GM18517 (cell line): Measurements from ENCODE around the gene PPHLN1.

ENCODE experiments used
- ATAC-seq: cut with Tn5 transposase; IDR thresholded peaks from one replicate; pipeline ENCODE4 v1.9.1; 2021; ENCODE audit warnings: mild to moderate bottlenecking, moderate library complexity; ENCODE audit not compliant: unreplicated experiment

PPHLN1 gene, protein sequence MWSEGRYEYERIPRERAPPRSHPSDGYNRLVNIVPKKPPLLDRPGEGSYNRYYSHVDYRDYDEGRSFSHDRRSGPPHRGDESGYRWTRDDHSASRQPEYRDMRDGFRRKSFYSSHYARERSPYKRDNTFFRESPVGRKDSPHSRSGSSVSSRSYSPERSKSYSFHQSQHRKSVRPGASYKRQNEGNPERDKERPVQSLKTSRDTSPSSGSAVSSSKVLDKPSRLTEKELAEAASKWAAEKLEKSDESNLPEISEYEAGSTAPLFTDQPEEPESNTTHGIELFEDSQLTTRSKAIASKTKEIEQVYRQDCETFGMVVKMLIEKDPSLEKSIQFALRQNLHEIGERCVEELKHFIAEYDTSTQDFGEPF

GRCh38 chr12:42325653-42326474, at the start of gene PPHLN1, which contains the start of gene ZCRB1:
TSS of gene PPHLN1 (plus strand) at chr12:42326167. CDS start at chr12:42335903, 9,736 bp downstream.
TSS of gene ZCRB1 (minus strand) at chr12:42326094. CDS start at chr12:42324102, 1,992 bp downstream.
- peak; percentile 92 for ATAC-seq

- no peak for ATAC-seq
These were observed 48.4 kb upstream of the PPHLN1 start for GRCh38 chr12:42277396-42278127.

DNA sequence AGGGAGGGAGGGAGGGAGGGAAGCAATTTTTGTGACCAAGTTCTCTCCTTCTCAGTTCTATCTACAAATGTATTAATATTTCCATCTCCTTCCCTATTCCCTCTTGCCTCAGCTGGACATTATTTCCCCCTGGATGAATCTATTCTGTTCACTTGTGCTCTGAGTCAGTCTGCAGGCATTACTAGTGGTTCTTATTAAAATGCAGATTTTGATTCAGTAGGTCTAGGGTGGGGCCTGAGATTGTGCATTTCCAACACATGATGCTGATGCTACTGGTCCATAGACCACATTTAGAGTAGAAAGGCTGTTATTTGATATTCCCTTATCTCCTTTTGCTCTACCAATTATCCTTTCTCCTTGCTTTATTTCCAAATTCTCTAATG, 47.8 kb upstream of the PPHLN1 start:
- ATAC-seq = no peak

DNA sequence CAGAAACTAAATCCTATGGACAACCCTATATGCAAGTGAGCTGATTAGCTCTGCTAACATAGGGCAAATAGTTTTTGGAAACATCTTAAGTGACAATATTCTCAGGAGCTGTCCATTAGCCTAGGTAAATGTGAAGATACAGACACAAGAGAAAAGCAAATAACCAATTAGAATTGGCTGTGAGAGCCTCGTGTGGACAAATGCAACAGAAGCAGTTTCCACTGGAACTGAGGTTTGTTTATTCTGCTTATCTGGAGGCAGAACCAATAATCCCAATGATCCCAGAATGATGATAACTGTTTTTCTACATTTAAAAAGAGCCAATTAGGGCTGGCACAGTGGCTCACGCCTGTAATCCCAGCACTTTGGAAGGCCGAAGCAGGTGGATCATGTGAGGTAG, 44.7 kb upstream of the PPHLN1 start:
- ATAC-seq = no peak

GRCh38 chr12:42281844-42282243, 44.1 kb upstream of the PPHLN1 start:
- ATAC-seq = no peak

- ATAC-seq = no peak
These were observed 43.7 kb upstream of the PPHLN1 start for GRCh38 chr12:42282294-42282693.

DNA sequence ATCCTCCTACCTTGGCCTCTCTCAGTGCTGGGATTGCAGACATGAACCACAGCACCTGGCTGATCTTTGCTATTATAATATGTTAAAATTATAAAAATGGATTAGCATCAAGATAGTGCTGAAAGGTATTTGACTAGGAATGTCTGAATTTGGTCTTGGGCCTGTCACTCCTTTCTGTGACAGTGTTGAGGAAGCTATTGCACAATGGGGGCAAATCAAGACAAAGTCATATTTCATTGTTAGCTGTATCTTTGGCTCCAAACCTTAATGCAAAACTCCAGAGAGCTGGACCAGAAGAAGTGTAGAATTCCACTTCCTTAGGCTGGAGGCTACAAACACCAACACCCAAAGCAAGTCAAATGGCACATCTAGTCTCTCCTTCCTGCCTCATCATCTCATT, 42.2 kb upstream of the PPHLN1 start:
- no peak for ATAC-seq

- ATAC-seq = no peak
These were observed 41.8 kb upstream of the PPHLN1 start for GRCh38 chr12:42284157-42284556.

DNA sequence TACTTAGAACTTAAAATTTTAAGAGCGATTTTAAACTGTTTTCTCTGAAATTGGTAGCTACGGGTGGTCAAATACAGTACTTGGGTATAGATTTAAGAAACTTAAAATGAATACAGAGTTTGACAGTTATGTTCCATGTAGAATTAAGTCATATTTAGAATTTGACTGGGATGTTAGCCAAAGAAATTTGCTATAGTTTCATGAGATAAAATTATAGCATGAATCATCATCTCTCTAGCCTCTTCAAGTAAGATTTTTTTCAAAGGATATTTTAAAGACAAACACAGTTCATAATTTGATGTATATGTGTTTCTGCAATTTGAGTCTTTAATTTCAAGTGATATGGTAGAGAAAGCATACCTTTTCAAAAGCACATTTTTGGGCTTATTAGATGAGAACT, 41.1 kb upstream of the PPHLN1 start:
- ATAC-seq = no peak

DNA sequence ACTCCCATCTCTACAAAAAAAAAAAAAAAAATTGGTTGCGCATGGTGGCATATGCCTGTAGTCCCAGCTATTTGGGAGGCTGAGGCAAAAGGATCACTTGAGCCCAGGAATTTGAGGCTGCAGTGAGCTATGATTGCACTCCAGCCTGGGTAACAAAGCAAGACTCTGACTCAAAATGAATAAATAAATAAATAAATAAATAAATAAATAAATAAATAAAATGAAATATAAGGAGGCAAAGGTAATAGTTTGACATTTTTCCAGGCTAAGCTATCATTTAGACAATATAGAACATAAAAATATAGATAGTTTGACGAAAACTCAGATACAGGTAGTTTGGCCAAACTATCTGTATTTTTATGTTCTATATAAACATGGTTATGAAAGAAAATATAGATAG, 40.5 kb upstream of the PPHLN1 start:
- ATAC-seq = no peak

DNA sequence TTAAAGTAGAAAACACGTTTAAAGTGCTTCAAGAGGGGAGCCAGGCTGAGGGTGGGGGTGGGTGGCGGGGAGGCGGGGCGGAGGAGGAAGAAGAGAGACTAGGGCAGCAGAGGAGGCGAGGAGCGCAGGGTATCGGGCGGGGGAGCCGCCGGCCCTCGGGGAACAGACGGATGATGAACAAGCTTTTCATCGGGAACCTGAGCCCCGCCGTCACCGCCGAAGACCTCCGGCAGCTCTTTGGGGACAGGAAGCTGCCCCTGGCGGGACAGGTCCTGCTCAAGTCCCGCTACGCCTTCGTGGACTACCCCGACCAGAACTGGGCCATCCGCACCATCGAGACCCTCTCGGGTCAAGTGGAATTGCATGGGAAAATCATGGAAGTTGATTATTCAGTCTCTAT, 39.2 kb upstream of the PPHLN1 start:
- ATAC-seq = no peak

GRCh38 chr12:42288544-42288943, 37.4 kb upstream of the PPHLN1 start:
- ATAC-seq = no peak

GRCh38 chr12:42291680-42292079, 34.3 kb upstream of the PPHLN1 start:
- ATAC-seq = no peak

DNA sequence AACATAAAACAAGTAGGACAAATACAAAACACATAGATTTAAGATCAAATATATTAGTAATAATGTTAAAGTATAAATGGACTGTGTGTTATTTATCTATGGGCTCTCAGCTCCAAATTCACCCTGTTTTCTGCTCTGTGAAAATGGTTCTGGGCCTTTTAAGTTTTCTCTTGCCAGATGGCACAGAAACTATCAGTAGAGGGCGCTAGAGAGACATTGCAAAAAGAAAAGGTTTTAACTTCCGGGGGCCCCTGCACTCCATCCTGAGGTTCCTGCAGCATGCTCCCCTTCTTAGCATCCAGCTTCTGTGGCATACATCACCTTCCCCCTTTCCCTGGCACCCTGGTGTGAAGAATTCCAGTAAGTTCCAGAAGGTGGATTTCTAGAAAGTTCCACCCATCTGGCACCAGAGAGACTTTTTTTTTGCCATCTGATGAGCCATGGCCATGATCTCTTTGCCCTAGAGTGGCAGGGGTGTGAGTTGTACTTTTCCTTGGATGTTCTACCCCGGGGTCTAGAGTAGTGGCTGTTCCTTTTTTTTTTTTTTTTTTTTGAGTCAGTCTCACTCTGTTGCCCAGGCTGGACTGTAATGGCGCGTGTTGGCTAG, 29.4 kb upstream of the PPHLN1 start:
- ATAC-seq = no peak

- no peak for ATAC-seq
These were observed 27.1 kb upstream of the PPHLN1 start for GRCh38 chr12:42298887-42299286.

GRCh38 chr12:42299392-42300308, 26.3 kb upstream of the PPHLN1 start:
- ATAC-seq = peak; percentile 86

GRCh38 chr12:42306297-42306696, 19.7 kb upstream of the PPHLN1 start:
- ATAC-seq = no peak

- ATAC-seq = no peak
These were observed 17.6 kb upstream of the PPHLN1 start for GRCh38 chr12:42308390-42308789.

GRCh38 chr12:42309996-42310395, 16.0 kb upstream of the PPHLN1 start:
- ATAC-seq = no peak

DNA sequence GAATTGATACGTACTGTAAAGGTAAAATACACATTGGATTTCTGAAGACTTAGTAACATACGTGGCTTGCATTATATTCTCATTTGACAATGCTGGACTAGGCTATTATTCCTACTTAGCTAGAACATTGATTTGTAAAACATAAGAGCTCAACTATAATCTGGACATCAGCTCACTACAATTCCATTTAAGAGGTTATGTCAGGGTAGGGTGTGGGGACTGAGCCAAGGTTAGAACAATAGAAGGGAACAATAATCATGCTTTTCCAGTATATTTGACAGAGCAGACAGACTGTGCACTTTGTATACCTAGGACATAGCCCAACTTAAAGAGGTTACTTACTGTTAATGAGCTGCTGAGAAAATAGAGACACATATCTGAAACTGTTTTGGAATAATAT, 10.9 kb upstream of the PPHLN1 start:
- no peak for ATAC-seq
